Endothelial cell of umbilical vein (primary cell): Measurements from ENCODE around the gene EPO. TPM values are rescaled to one million over a fixed set of nuclear protein-coding genes. Genes with fewer than 3 reads are reported as not detected.

ENCODE experiments used
- BruUV-seq: library from RNA; stranded (reverse); fragments of 400-500 nt; replicated peaks from 2 replicates; lab custom pipeline; 2021; lab: Mats Ljungman, UMichigan
- CTCF ChIA-PET: fragments of 300-600, 350-600 bp; sonication (Branson Sonifier 250); formaldehyde crosslinking; loops from one replicate; lab custom pipeline; 2021; ENCODE audit warnings: antibody characterized with exemption, inconsistent platforms; lab: Charles Lee
- POLR2A ChIA-PET: fragments of 300-600, 350-600 bp; sonication (Branson Sonifier 250); formaldehyde crosslinking; loops from one replicate; lab custom pipeline; 2021; ENCODE audit warnings: antibody characterized with exemption, inconsistent platforms; lab: Charles Lee
- DNase-seq: peaks from one replicate; pipeline ENCODE4 v3.0.0-alpha.2; 2011; ENCODE audit warnings: low read depth, low spot score
- FAIRE-seq: peaks from 2 replicates; lab custom pipeline; 2011; peaks lifted over from hg19 to GRCh38; lab: Jason Lieb, UNC
- H2AFZ ChIP-seq: 2 replicates; pipeline ENCODE4 v1.6.0; 2012; ENCODE audit warnings: low read depth, low read length, control low read depth, inconsistent platforms
- H3K27ac ChIP-seq: 2 replicates; pipeline ENCODE4 v1.5.1; 2011; ENCODE audit warnings: low read depth, mild to moderate bottlenecking, control low read depth, low read length, moderate library complexity; ENCODE audit not compliant: insufficient read depth
- H3K27me3 ChIP-seq, 2 experiments: 2 replicates each; pipeline versions ENCODE4 v1.6.0 to v1.6.1; 2011; ENCODE audit warnings: low read length in 2 of 2, mixed read lengths in 1 of 2; ENCODE audit not compliant: control insufficient read depth in 2 of 2, insufficient read depth in 2 of 2
- H3K36me3 ChIP-seq, 2 experiments: 2 replicates in 1 of 2; 3 replicates in 1 of 2; pipeline ENCODE4 v1.5.1; 2011; ENCODE audit warnings: low read length in 2 of 2, mild to moderate bottlenecking in 1 of 2, moderate library complexity in 1 of 2; ENCODE audit not compliant: control insufficient read depth in 2 of 2, insufficient read depth in 2 of 2; ENCODE audit errors: extremely low read depth in 1 of 2
- H3K4me1 ChIP-seq: 3 replicates; pipeline ENCODE4 v1.5.1; 2011; ENCODE audit warnings: mild to moderate bottlenecking, low read length; ENCODE audit not compliant: control insufficient read depth, insufficient read depth; ENCODE audit errors: extremely low read depth
- H3K4me2 ChIP-seq: 2 replicates; pipeline ENCODE4 v1.6.1; 2011; ENCODE audit warnings: low read length, control low read depth, mixed read lengths; ENCODE audit not compliant: insufficient read depth
- H3K4me3 ChIP-seq, 3 experiments: fragments of 200-600 bp in 1 of 3; sonication (generic), shearing (Covaris generic) in 1 of 3; replicated peaks in 1 of 3; 2 replicates each; pipeline ENCODE4 v1.5.1; 2011 to 2016; ENCODE audit warnings: control low read depth in 3 of 3, low read length in 3 of 3, mild to moderate bottlenecking in 2 of 3, inconsistent platforms in 1 of 3, low read depth in 1 of 3, moderate library complexity in 1 of 3; ENCODE audit not compliant: insufficient read depth in 1 of 3
- H3K79me2 ChIP-seq: 2 replicates; pipeline ENCODE4 v1.6.0; 2012; ENCODE audit warnings: low read length, inconsistent platforms; ENCODE audit not compliant: control insufficient read depth, insufficient read depth
- H3K9ac ChIP-seq: replicated peaks from 2 replicates; pipeline ENCODE3; 2011; ENCODE audit warnings: low read length, control low read depth; ENCODE audit not compliant: insufficient read depth; ENCODE audit errors: extremely low read depth
- H3K9me1 ChIP-seq: replicated peaks from 3 replicates; pipeline ENCODE4 v1.6.0; 2011; ENCODE audit warnings: mild to moderate bottlenecking, low read length; ENCODE audit not compliant: control insufficient read depth, insufficient read depth; ENCODE audit errors: extremely low read depth
- H3K9me3 ChIP-seq: replicated peaks from 2 replicates; pipeline ENCODE4 v1.5.1; 2012; ENCODE audit warnings: low read length, inconsistent platforms; ENCODE audit not compliant: control insufficient read depth, insufficient read depth
- H4K20me1 ChIP-seq: replicated peaks from 2 replicates; pipeline ENCODE3; 2011; ENCODE audit warnings: mild to moderate bottlenecking, low read length; ENCODE audit not compliant: control insufficient read depth, insufficient read depth; ENCODE audit errors: extremely low read depth
- EZH2 ChIP-seq: IDR thresholded peaks from 2 replicates; pipeline ENCODE4 v1.6.1; 2012; ENCODE audit warnings: borderline replicate concordance, low read depth, mild to moderate bottlenecking, moderate library complexity, low read length, inconsistent platforms; ENCODE audit not compliant: severe bottlenecking
- FOS ChIP-seq: IDR thresholded peaks from 2 replicates; pipeline ENCODE4 v1.6.1; 2011; ENCODE audit warnings: mild to moderate bottlenecking, low read length, moderate library complexity, borderline replicate concordance; ENCODE audit not compliant: insufficient read depth
- GATA2 ChIP-seq: IDR thresholded peaks from 2 replicates; pipeline ENCODE4 v1.7.0; 2011; ENCODE audit warnings: low read depth, mild to moderate bottlenecking, moderate library complexity, mixed read lengths, low read length; ENCODE audit not compliant: insufficient read length, insufficient read depth
- JUN ChIP-seq: IDR thresholded peaks from 2 replicates; pipeline ENCODE4 v1.6.1; 2011; ENCODE audit warnings: borderline replicate concordance, low read depth; ENCODE audit not compliant: insufficient read length, insufficient read depth
- MYC ChIP-seq: IDR thresholded peaks from one replicate; pipeline ENCODE4 v1.6.1; 2011; ENCODE audit warnings: mild to moderate bottlenecking, low read depth, low read length
- POLR2A ChIP-seq: IDR thresholded peaks from 2 replicates; pipeline ENCODE4 v1.6.1; 2012; ENCODE audit warnings: low read depth, mild to moderate bottlenecking, control low read depth, low read length
- POLR2AphosphoS5 ChIP-seq: IDR thresholded peaks from 2 replicates; pipeline ENCODE4 v1.6.1; 2012; ENCODE audit warnings: low read depth, mild to moderate bottlenecking, control low read depth, low read length, moderate library complexity; ENCODE audit not compliant: insufficient read depth
- dilution Hi-C: fragments of 300-500 bp; cut with MboI; formaldehyde crosslinking; loops from one replicate; pipeline ENCODE4 v1.15.0; 2019; ENCODE audit warnings: low sequenced_read_pairs; ENCODE audit not compliant: extremely low pct_ligation_motif_present
- intact Hi-C: fragments of 100-400 bp; cut with micrococcal nuclease; formaldehyde crosslinking; loops from one replicate; pipeline ENCODE4 v1.10.0; 2022
- polyA plus RNA-seq, 4 experiments: library from polyadenylated mRNA; depleted of rRNA in 3 of 4; stranded (reverse) in 3 of 4; unstranded in 1 of 4; fragments of >200 nt; gene quantifications; 2 replicates each; pipeline versions ENCODE4 v1.2.1 to v1.2.3, GENCODE V29; 2011 to 2012; ENCODE audit warnings: missing spikeins in 1 of 4
- total RNA-seq: library from RNA; stranded (reverse); gene quantifications from 2 replicates; pipeline ENCODE4 v1.2.3, GENCODE V29; 2021
- TF ChIP-seq, protein P1 (sequence below), 2 donors: IDR thresholded peaks; 1 replicate in 1 of 2; 2 replicates in 1 of 2; pipeline ENCODE4 v1.5.1; 2011; ENCODE audit warnings: low read length in 2 of 2, mild to moderate bottlenecking in 2 of 2, moderate library complexity in 2 of 2, control low read depth in 1 of 2, inconsistent platforms in 1 of 2, low read depth in 1 of 2; ENCODE audit not compliant: insufficient read depth in 1 of 2; ENCODE audit errors: extremely low read depth in 1 of 2
- TF ChIP-seq, protein P2 (sequence below): IDR thresholded peaks from 2 replicates; pipeline ENCODE4 v1.6.1; 2011; ENCODE audit not compliant: insufficient read depth, insufficient read length

Gene EPO
- total and polyA plus RNA-seq, 2 donors (not counting 3 experiments of a cell fraction or from before 2014, with no cell fraction given): not detected

DNA sequence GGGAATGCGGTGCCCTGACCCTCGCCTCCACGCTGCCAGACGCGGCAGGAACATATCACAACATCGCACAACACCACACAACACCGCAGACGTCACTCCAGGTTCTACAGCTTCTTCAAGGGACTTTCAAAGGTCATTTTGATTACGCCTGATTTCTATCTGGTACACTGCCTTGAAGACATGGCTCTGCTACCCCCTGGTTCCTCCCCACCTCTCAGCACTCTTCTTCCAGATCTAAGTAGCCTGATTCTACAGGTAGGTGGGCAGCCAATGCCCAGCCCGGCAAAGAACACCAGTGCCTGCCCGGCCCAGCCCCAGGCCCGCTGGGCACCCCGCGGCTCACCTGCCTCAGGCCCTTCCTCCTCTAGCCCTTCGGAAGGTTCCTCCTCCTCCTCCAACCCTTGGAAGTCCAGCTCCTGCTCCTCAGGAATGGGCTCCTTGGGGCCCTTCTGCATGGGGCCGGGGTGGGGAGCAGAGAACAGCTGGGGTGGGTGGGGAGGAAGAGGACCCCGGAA is 34.6 kb upstream of the EPO start:
- dilution Hi-C loops: no loop called here
- no peak overlapping the region for H3K9ac ChIP-seq
- FAIRE-seq: no peak

DNA sequence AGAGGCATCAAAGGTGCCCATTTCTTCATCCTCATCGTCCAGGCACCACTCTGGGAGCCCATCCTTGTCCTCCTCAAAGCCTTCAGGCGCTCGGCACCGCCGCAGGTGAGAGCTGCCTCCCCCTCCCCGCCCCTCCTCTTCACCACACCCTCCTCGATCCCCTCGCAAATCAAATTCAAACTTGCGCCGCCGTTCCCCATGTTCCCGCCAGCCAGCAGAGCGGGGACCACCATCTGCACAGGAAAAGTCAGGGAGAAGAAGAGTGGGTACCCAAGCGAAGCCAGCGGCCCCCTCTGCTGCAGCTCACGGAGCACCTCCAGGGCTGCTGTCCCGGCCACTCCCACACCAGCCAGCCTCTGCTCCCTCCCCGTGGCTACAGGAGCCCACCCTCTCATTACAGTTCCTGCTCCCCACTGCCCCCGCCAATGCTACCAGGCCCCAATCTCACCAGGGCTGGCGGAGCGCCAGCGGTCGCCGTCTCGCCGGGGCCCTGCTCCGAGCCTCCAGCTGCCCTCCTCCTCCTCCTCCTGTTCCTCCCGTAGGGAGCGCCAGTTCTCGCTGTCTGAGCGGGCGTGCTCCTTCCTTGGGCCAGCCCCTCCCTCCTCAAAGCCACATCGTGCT is 34.0 kb upstream of the EPO start:
- H3K9me3 ChIP-seq: no peaks in the 10 kb centered on the region
- no peak for FAIRE-seq
- peaks cover 7 to 66% of the 10 kb centered on the region in 2 experiments for H3K36me3 ChIP-seq
- no peak overlapping the region for H3K27ac ChIP-seq
- H3K4me2 ChIP-seq: no peak overlapping the region
- H3K79me2 ChIP-seq: peaks cover 25% of the 10 kb centered on the region
- dilution Hi-C loops: no loop called here
- no peak for DNase-seq
- H3K9ac ChIP-seq: no peak overlapping the region
- CTCF ChIA-PET: no interaction called here
- H3K4me3 ChIP-seq: no peak overlapping the region
- TF ChIP-seq GATA2: no peak
- TF ChIP-seq FOS: no peak
- TF ChIP-seq, protein P1, sequence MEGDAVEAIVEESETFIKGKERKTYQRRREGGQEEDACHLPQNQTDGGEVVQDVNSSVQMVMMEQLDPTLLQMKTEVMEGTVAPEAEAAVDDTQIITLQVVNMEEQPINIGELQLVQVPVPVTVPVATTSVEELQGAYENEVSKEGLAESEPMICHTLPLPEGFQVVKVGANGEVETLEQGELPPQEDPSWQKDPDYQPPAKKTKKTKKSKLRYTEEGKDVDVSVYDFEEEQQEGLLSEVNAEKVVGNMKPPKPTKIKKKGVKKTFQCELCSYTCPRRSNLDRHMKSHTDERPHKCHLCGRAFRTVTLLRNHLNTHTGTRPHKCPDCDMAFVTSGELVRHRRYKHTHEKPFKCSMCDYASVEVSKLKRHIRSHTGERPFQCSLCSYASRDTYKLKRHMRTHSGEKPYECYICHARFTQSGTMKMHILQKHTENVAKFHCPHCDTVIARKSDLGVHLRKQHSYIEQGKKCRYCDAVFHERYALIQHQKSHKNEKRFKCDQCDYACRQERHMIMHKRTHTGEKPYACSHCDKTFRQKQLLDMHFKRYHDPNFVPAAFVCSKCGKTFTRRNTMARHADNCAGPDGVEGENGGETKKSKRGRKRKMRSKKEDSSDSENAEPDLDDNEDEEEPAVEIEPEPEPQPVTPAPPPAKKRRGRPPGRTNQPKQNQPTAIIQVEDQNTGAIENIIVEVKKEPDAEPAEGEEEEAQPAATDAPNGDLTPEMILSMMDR (IDR thresholded peaks at IDR 0.05; ENCODE audit: extremely low read depth in 1 of 2, insufficient read depth in 1 of 2, low read depth in 1 of 2, low read length in 2 of 2): no peak
- TF ChIP-seq MYC: no peak
- TF ChIP-seq JUN: no peak
- no peak for TF ChIP-seq POLR2AphosphoS5
- TF ChIP-seq, protein P2, sequence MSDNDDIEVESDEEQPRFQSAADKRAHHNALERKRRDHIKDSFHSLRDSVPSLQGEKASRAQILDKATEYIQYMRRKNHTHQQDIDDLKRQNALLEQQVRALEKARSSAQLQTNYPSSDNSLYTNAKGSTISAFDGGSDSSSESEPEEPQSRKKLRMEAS: no peak
- no peak for TF ChIP-seq EZH2
- no peak for TF ChIP-seq POLR2A
- no TSS peak for BruUV-seq
- H3K4me1 ChIP-seq: no peaks in the 10 kb centered on the region
- H4K20me1 ChIP-seq: peaks cover 2% of the 10 kb centered on the region
- intact Hi-C loops: no loop called here
- no peak overlapping the region for H2AFZ ChIP-seq
- POLR2A ChIA-PET: interaction anchor here (0.6 kb wide), 1 partner anchor 131 kb away, joined by 4 read pairs; no protein-coding TSS in a partner anchor
- no peaks in the 10 kb centered on the region for H3K27me3 ChIP-seq
- no peaks in the 10 kb centered on the region for H3K9me1 ChIP-seq

More for the DNA sequence above, 34.6 kb upstream of the EPO start:
- Histone ChIP-seq H3K4me3 (no peak overlapping the region), H3K9me3 (no peaks in the 10 kb centered on the region), H2AFZ (no peak overlapping the region), H3K27ac (no peak overlapping the region), H3K79me2 (peaks cover 19% of the 10 kb centered on the region), H3K27me3 (no peaks in the 10 kb centered on the region), H3K9me1 (no peaks in the 10 kb centered on the region), H3K4me1 (no peaks in the 10 kb centered on the region), H3K36me3 (peaks cover 7 to 70% of the 10 kb centered on the region in 2 experiments), H4K20me1 (no peaks in the 10 kb centered on the region), H3K4me2 (no peak overlapping the region)
- DNase-seq: no peak
- ChIA-PET POLR2A (interaction anchor here (0.6 kb wide), 1 partner anchor 131 kb away, joined by 4 read pairs; no protein-coding TSS in a partner anchor), CTCF (interaction anchor here (0.9 kb wide), 1 partner anchor 20 kb away, joined by 4 read pairs; the partner anchor contains the start of gene POP7)
- TF ChIP-seq POLR2A (no peak), GATA2 (no peak)
- BruUV-seq: no TSS peak
- intact Hi-C loops: no loop called here
